ENCODE data around the gene EFNA3.

EFNA3 gene

GRCh38 chr1:155034318-155035208 lies 44.1 kb upstream of the EFNA3 start:
- no peak for TF ChIP-seq CTCF (IDR thresholded peaks at IDR 0.05; ENCODE audit: low read depth, low read length)
- H3K4me3 ChIP-seq (ENCODE audit: low read depth, low read length), result no peak overlapping the region
- in situ Hi-C loops (cut with HindIII; ENCODE audit: low sequenced_read_pairs), result no loop called here
- no peak for DNase-seq (ENCODE audit: low read depth, low spot score)

GRCh38 chr1:155035936-155036335 lies 42.7 kb upstream of the EFNA3 start:
- no peak overlapping the region for H3K4me3 ChIP-seq (ENCODE audit: low read depth, low read length)
- no peak for DNase-seq (ENCODE audit: low read depth, low spot score)
- no peak for TF ChIP-seq CTCF (IDR thresholded peaks at IDR 0.05; ENCODE audit: low read depth, low read length)
- in situ Hi-C loops (cut with HindIII; ENCODE audit: low sequenced_read_pairs), result no loop called here

GRCh38 chr1:155037043-155037442 lies 41.6 kb upstream of the EFNA3 start:
- DNase-seq (ENCODE audit: low read depth, low spot score), result no peak
- no peak for TF ChIP-seq CTCF (IDR thresholded peaks at IDR 0.05; ENCODE audit: low read depth, low read length)
- in situ Hi-C loops (cut with HindIII; ENCODE audit: low sequenced_read_pairs), result no loop called here
- H3K4me3 ChIP-seq (ENCODE audit: low read depth, low read length), result no peak overlapping the region

GRCh38 chr1:155037851-155038441 lies 40.7 kb upstream of the EFNA3 start:
- H3K4me3 ChIP-seq (ENCODE audit: low read depth, low read length), result no peak overlapping the region
- DNase-seq (ENCODE audit: low read depth, low spot score), result no peak
- in situ Hi-C loops (cut with HindIII; ENCODE audit: low sequenced_read_pairs), result no loop called here
- no peak for TF ChIP-seq CTCF (IDR thresholded peaks at IDR 0.05; ENCODE audit: low read depth, low read length)

- DNase-seq (ENCODE audit: low read depth, low spot score), result no peak
- H3K4me3 ChIP-seq (ENCODE audit: low read depth, low read length), result no peak overlapping the region
- no peak for TF ChIP-seq CTCF (IDR thresholded peaks at IDR 0.05; ENCODE audit: low read depth, low read length)
- in situ Hi-C loops (cut with HindIII; ENCODE audit: low sequenced_read_pairs), result no loop called here
Observed at GRCh38 chr1:155038602-155039307, 39.9 kb upstream of the EFNA3 start.

- TF ChIP-seq CTCF (IDR thresholded peaks at IDR 0.05; ENCODE audit: low read depth, low read length), result no peak
- in situ Hi-C loops (cut with HindIII; ENCODE audit: low sequenced_read_pairs), result no loop called here
- no peak overlapping the region for H3K4me3 ChIP-seq (ENCODE audit: low read depth, low read length)
Observed at GRCh38 chr1:155039308-155039669, 39.3 kb upstream of the EFNA3 start.

More at GRCh38 chr1:155039308-155039669, 39.3 kb upstream of the EFNA3 start:
- no peak for DNase-seq (ENCODE audit: low read depth, low spot score)

All from astrocyte of the spinal cord (primary cell).